Liver (tissue), 9 donors: ENCODE data around the gene TMOD2. TPM values are rescaled to one million over a fixed set of nuclear protein-coding genes. Genes with fewer than 3 reads are reported as not detected.
A peak's percentile ranks its signal among the peaks of the same experiment; 100 is the strongest.

Experiments used
- DNase-seq: peaks from one replicate; pipeline ENCODE4 v3.0.0-alpha.2; 2017; ENCODE audit warnings: low spot score
- H3K27ac ChIP-seq, 2 donors: one replicate each; pipeline ENCODE4 v1.7.0; 2013; ENCODE audit warnings: inconsistent platforms in 2 of 2, low read length in 2 of 2, control low read depth in 1 of 2, low read depth in 1 of 2, mild to moderate bottlenecking in 1 of 2
- H3K27me3 ChIP-seq, 4 donors: one replicate each; pipeline versions ENCODE4 v1.6.1 to v1.7.0; 2013; ENCODE audit warnings: low read length in 3 of 4, inconsistent platforms in 1 of 4, mild to moderate bottlenecking in 1 of 4, moderate library complexity in 1 of 4; ENCODE audit not compliant: control insufficient read depth in 4 of 4, insufficient read depth in 4 of 4
- H3K36me3 ChIP-seq, 4 donors: one replicate each; pipeline versions ENCODE4 v1.6.1 to v1.7.0; 2013; ENCODE audit warnings: low read length in 3 of 4, mild to moderate bottlenecking in 3 of 4, low read depth in 1 of 4, moderate library complexity in 1 of 4; ENCODE audit not compliant: control insufficient read depth in 4 of 4, insufficient read depth in 3 of 4
- H3K4me1 ChIP-seq, 4 donors: one replicate each; pipeline versions ENCODE4 v1.6.1 to v1.7.0; 2013; ENCODE audit warnings: low read length in 3 of 4, mild to moderate bottlenecking in 3 of 4, moderate library complexity in 1 of 4; ENCODE audit not compliant: control insufficient read depth in 4 of 4, insufficient read depth in 4 of 4
- H3K4me3 ChIP-seq, 3 donors: one replicate each; pipeline versions ENCODE4 v1.6.1 to v1.7.0; 2013; ENCODE audit warnings: low read length in 3 of 3, control low read depth in 1 of 3, low read depth in 1 of 3, mild to moderate bottlenecking in 1 of 3
- H3K9ac ChIP-seq, 2 donors: one replicate each; pipeline ENCODE4 v1.7.0; 2013; ENCODE audit warnings: low read length in 2 of 2, mild to moderate bottlenecking in 2 of 2, moderate library complexity in 2 of 2, control low read depth in 1 of 2, low read depth in 1 of 2
- H3K9me3 ChIP-seq, 4 donors: one replicate each; pipeline versions ENCODE4 v1.6.1 to v1.7.0; 2013; ENCODE audit warnings: low read length in 3 of 4; ENCODE audit not compliant: control insufficient read depth in 4 of 4
- CTCF ChIP-seq: fragments of 150-350 bp; IDR thresholded peaks from 2 replicates; pipeline ENCODE4 v1.5.1; 2017; ENCODE audit warnings: improper control_type of control experiment, low read depth, low read length; ENCODE audit not compliant: missing input control
- FOXA1 ChIP-seq: IDR thresholded peaks from 2 replicates; pipeline ENCODE4 v1.6.1; 2016; ENCODE audit warnings: antibody characterized with exemption
- HNF4A ChIP-seq, 2 donors: conservative IDR thresholded peaks; 2 replicates each; pipeline ENCODE4 v1.6.1; 2016; ENCODE audit warnings: antibody characterized with exemption in 2 of 2, mild to moderate bottlenecking in 2 of 2
- JUND ChIP-seq, 2 donors: IDR thresholded peaks; 2 replicates each; pipeline ENCODE4 v1.6.1; 2016; ENCODE audit warnings: antibody characterized with exemption in 2 of 2
- MAX ChIP-seq: IDR thresholded peaks from 2 replicates; pipeline ENCODE4 v1.6.1; 2016; ENCODE audit warnings: antibody characterized with exemption
- NR2F2 ChIP-seq: IDR thresholded peaks from 2 replicates; pipeline ENCODE4 v1.6.1; 2016; ENCODE audit warnings: antibody characterized with exemption
- RAD21 ChIP-seq, 2 donors: IDR thresholded peaks; 2 replicates each; pipeline ENCODE4 v1.6.1; 2016; ENCODE audit warnings: antibody characterized with exemption in 2 of 2, mild to moderate bottlenecking in 2 of 2
- RXRA ChIP-seq, 2 donors: IDR thresholded peaks; 2 replicates each; pipeline ENCODE4 v1.6.1; 2017 to 2018; ENCODE audit warnings: antibody characterized with exemption in 2 of 2, mild to moderate bottlenecking in 1 of 2
- SP1 ChIP-seq: IDR thresholded peaks from 2 replicates; pipeline ENCODE4 v1.6.1; 2018; ENCODE audit warnings: antibody characterized with exemption, mild to moderate bottlenecking
- TAF1 ChIP-seq: conservative IDR thresholded peaks from 2 replicates; pipeline ENCODE4 v1.6.1; 2016; ENCODE audit warnings: antibody characterized with exemption, mild to moderate bottlenecking
- YY1 ChIP-seq: IDR thresholded peaks from 2 replicates; pipeline ENCODE4 v1.6.1; 2016; ENCODE audit warnings: antibody characterized with exemption, mild to moderate bottlenecking
- ZBTB33 ChIP-seq: IDR thresholded peaks from 2 replicates; pipeline ENCODE4 v1.6.1; 2016; ENCODE audit warnings: antibody characterized with exemption
- WGBS: extraction: QIAGEN DNeasy Blood & Tissue Kit; methylation state at CpG from one replicate; pipeline ENCODE4 v1.1.7; 2013; 5-methylcytosine and 5-hydroxymethylcytosine counted together
- polyA plus RNA-seq, 2 donors: library from polyadenylated mRNA; stranded (reverse) in 1 of 2; unstranded in 1 of 2; fragments of 200-250 nt in 1 of 2; fragments of >200 nt in 1 of 2; fragmentation: Nextera tagmentation in 1 of 2; extraction: Ambion mirVana in 1 of 2; gene quantifications; one replicate each; pipeline versions ENCODE4 v1.2.1 to v1.2.3, GENCODE V29; 2013 to 2015
- total RNA-seq, 2 donors: library from RNA; depleted of rRNA; stranded (reverse); fragments of >200 nt; gene quantifications; one replicate each; pipeline ENCODE4 v1.2.3, GENCODE V29; 2014
- TF ChIP-seq, protein P1 (sequence below): IDR thresholded peaks from 2 replicates; pipeline ENCODE4 v1.6.1; 2016; ENCODE audit warnings: antibody characterized with exemption, mild to moderate bottlenecking
- TF ChIP-seq, protein P2 (sequence below): IDR thresholded peaks from 2 replicates; pipeline ENCODE4 v1.6.1; 2016; ENCODE audit warnings: antibody characterized with exemption
- donor health status: healthy.
- donor health status: healthy.
- donor health status: healthy.
- donor health status: healthy.
- donor health status: healthy.

Gene TMOD2
- total and polyA plus RNA-seq, 4 donors: 0.46 to 2.1 (median 1.1) TPM

- peak; percentile 96 to 98 for TF ChIP-seq RAD21 (IDR thresholded peaks at IDR 0.05)
- TF ChIP-seq, protein P1, sequence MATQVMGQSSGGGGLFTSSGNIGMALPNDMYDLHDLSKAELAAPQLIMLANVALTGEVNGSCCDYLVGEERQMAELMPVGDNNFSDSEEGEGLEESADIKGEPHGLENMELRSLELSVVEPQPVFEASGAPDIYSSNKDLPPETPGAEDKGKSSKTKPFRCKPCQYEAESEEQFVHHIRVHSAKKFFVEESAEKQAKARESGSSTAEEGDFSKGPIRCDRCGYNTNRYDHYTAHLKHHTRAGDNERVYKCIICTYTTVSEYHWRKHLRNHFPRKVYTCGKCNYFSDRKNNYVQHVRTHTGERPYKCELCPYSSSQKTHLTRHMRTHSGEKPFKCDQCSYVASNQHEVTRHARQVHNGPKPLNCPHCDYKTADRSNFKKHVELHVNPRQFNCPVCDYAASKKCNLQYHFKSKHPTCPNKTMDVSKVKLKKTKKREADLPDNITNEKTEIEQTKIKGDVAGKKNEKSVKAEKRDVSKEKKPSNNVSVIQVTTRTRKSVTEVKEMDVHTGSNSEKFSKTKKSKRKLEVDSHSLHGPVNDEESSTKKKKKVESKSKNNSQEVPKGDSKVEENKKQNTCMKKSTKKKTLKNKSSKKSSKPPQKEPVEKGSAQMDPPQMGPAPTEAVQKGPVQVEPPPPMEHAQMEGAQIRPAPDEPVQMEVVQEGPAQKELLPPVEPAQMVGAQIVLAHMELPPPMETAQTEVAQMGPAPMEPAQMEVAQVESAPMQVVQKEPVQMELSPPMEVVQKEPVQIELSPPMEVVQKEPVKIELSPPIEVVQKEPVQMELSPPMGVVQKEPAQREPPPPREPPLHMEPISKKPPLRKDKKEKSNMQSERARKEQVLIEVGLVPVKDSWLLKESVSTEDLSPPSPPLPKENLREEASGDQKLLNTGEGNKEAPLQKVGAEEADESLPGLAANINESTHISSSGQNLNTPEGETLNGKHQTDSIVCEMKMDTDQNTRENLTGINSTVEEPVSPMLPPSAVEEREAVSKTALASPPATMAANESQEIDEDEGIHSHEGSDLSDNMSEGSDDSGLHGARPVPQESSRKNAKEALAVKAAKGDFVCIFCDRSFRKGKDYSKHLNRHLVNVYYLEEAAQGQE: no peak
- peak; percentile 87 for TF ChIP-seq CTCF
- TF ChIP-seq MAX: no peak
- TF ChIP-seq ZBTB33: no peak
- WGBS: 49% methylated on average over 11 of the region's 11 CpGs
- Histone ChIP-seq H3K9me3 (no peaks in the 10 kb centered on the region), H3K36me3 (no peaks in the 10 kb centered on the region), H3K4me1 (peaks cover 0 to 10% (median 6%) of the 10 kb centered on the region in 4 donors), H3K4me3 (no peak overlapping the region), H3K9ac (peak overlapping the region in 1 of 2 donors; percentile 28), H3K27me3 (no peaks in the 10 kb centered on the region), H3K27ac (no peak overlapping the region)
- DNase-seq: peak; percentile 57
Measured at GRCh38 chr15:51775967-51776816, 24.8 kb downstream of the TMOD2 start.

GRCh38 chr15:51776952-51777569 lies 25.7 kb downstream of the TMOD2 start:
- WGBS: 38% methylated on average over 6 of the region's 6 CpGs
- Histone ChIP-seq H3K4me1 (peaks cover 0 to 10% (median 6%) of the 10 kb centered on the region in 4 donors), H3K4me3 (no peak overlapping the region), H3K36me3 (no peaks in the 10 kb centered on the region), H3K9me3 (no peaks in the 10 kb centered on the region), H3K27ac (no peak overlapping the region), H3K27me3 (no peaks in the 10 kb centered on the region), H3K9ac (peak overlapping the region in 1 of 2 donors; percentile 28)
- peak; percentile 53 for DNase-seq
- TF ChIP-seq RXRA (IDR thresholded peaks at IDR 0.05): no peak
- peak; percentile 82 to 93 for TF ChIP-seq RAD21 (IDR thresholded peaks at IDR 0.05)
- TF ChIP-seq ZBTB33: no peak
- no peak for TF ChIP-seq FOXA1
- no peak for TF ChIP-seq NR2F2
- TF ChIP-seq YY1: no peak
- TF ChIP-seq SP1: no peak
- TF ChIP-seq HNF4A (conservative IDR thresholded peaks at IDR 0.05): peak; percentile 49 to 56
- TF ChIP-seq, protein P1: no peak
- no peak for TF ChIP-seq JUND (IDR thresholded peaks at IDR 0.05)
- TF ChIP-seq TAF1: no peak
- TF ChIP-seq, protein P2, sequence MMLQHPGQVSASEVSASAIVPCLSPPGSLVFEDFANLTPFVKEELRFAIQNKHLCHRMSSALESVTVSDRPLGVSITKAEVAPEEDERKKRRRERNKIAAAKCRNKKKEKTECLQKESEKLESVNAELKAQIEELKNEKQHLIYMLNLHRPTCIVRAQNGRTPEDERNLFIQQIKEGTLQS: no peak
- TF ChIP-seq MAX: no peak
